ENCODE measurements around the gene NUDT8.

DNA sequence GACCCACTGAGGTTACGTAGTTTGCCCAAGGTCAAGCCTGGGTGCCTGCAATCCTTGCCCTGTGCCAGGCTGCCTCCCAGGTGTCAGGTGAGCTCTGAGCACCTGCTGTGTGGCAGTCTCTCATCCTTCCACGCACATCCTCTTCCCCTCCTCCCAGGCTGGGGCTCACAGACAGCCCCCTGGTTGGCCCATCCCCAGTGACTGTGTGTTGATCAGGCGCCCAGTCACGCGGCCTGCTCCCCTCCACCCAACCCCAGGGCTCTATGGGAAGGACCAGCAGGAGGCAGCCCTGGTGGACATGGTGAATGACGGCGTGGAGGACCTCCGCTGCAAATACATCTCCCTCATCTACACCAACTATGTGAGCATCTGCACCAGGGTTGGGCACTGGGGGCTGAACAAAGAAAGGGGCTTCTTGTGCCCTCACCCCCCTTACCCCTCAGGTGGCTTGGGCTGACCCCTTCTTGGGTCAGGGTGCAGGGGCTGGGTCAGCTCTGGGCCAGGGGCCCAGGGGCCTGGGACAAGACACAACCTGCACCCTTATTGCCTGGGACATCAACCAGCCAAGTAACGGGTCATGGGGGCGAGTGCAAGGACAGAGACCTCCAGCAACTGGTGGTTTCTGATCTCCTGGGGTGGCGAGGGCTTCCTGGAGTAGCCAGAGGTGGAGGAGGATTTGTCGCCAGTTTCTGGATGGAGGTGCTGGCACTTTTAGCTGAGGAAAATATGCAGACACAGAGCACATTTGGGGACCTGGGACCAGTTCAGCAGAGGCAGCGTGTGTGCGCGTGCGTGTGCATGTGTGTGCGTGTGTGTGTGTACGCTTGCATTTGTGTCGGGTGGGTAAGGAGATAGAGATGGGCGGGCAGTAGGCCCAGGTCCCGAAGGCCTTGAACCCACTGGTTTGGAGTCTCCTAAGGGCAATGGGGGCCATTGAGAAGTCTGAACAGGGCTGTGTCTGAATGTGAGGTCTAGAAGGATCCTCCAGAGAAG is 44.6 kb downstream of the NUDT8 start:
- TF ChIP-seq POLR2AphosphoS5 (IDR thresholded peaks at IDR 0.05) (no peak), CTCF (IDR thresholded peaks at IDR 0.05) (no peak), POLR2A (IDR thresholded peaks at IDR 0.05) (no peak)

All from breast epithelium (tissue), 3 donors.